Activated T-cell treated with anti-CD3 and anti-CD28 coated beads, Interleukin-2, amount 50 U/mL, for 72 hours (primary cell): ENCODE measurements around the gene CISH. TPM values are rescaled to one million over a fixed set of nuclear protein-coding genes. Genes with fewer than 3 reads are reported as not detected.

Source experiments
- ATAC-seq, 2 donors: fragments of 150-1000 bp; cut with Tn5 transposase; replicated peaks in 1 of 2; 2 replicates each; pipeline ENCODE4 v1.10.0; 2021; ENCODE audit warnings: moderate library complexity in 2 of 2, mild to moderate bottlenecking in 1 of 2
- DNase-seq, 2 donors: peaks; one replicate each; pipeline ENCODE4 v3.0.0; 2021 to 2022; ENCODE audit warnings: mixed read lengths in 1 of 2
- H3K27ac Mint-ChIP-seq: one replicate; pipeline ENCODE4 v1.8.0; 2022; ENCODE audit warnings: mild to moderate bottlenecking, moderate library complexity, mixed read lengths
- H3K27me3 Mint-ChIP-seq: one replicate; pipeline ENCODE4 v1.8.0; 2022; ENCODE audit warnings: low read depth, mixed read lengths
- H3K36me3 Mint-ChIP-seq, 2 donors: one replicate each; pipeline ENCODE4 v1.8.0; 2022; ENCODE audit warnings: mixed read lengths in 2 of 2, mild to moderate bottlenecking in 1 of 2; ENCODE audit not compliant: insufficient read depth in 2 of 2
- H3K4me1 Mint-ChIP-seq: one replicate; pipeline ENCODE4 v1.8.0; 2022; ENCODE audit warnings: low read depth, mixed read lengths
- H3K4me3 Mint-ChIP-seq, 2 donors: one replicate each; pipeline ENCODE4 v1.8.0; 2022; ENCODE audit warnings: mild to moderate bottlenecking in 2 of 2, mixed read lengths in 2 of 2, moderate library complexity in 2 of 2
- H3K9me3 Mint-ChIP-seq, 2 donors: one replicate each; pipeline ENCODE4 v1.8.0; 2022; ENCODE audit warnings: mixed read lengths in 2 of 2
- total RNA-seq, 2 donors: library from RNA; stranded (reverse); gene quantifications; one replicate each; pipeline ENCODE4 v1.2.3, GENCODE V29; 2022

The CISH gene
- total RNA-seq, 2 donors from 2014 or later, result 242 to 271 TPM

DNA sequence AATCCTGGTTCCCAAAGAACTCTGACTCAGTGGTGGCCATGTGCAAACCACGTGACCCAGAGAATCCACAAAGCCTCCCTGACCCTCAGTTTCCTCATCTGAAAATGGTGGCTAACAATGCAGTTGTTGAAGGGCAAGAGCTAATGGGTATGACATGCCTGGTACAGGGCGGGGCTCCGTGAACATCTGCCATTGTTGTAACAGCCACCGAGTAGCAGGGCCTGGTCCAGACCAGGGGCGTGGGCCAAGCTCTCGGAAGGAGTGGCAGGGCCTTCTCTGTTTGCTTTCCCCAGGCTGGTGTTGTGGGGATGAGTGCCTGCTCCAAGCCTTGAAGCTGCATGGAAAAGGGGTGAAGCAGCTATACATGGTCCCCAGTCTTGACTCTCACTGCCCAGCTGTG, 18.8 kb upstream of the CISH start:
- ATAC-seq, result no peak

DNA sequence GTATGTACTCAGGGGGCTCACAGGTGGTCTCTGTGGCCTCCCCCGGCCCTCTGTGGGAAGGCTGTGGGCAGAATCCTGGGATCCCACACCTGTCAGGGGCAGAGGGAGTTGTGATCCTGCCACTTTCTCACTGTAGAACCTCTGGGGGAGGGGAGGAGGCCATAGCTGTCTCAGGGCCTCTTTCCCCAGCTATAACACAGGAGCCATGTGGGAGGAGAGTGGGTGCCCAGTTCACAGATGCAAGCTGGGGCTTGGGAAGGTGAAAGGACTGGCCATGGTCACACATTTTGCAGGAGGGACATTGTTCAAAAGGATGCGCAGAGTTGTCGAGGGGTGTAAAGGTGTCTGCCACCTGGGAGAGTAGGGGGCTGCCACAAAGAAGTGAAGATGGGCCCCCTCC, 17.0 kb upstream of the CISH start:
- ATAC-seq (no peak), DNase-seq (no peak)
- H3K9me3 Mint-ChIP-seq, result no peaks in the 10 kb centered on the region
- H3K4me1 Mint-ChIP-seq, result peaks cover 99% of the 10 kb centered on the region
- peak overlapping the region; percentile 86 for H3K27ac Mint-ChIP-seq
- no peaks in the 10 kb centered on the region for H3K27me3 Mint-ChIP-seq
- peaks cover 3 to 23% of the 10 kb centered on the region in 2 donors for H3K36me3 Mint-ChIP-seq
- H3K4me3 Mint-ChIP-seq, result no peak overlapping the region

More for the DNA sequence above, 18.8 kb upstream of the CISH start:
- no peaks in the 10 kb centered on the region for H3K27me3 Mint-ChIP-seq
- peaks cover 2 to 20% of the 10 kb centered on the region in 2 donors for H3K36me3 Mint-ChIP-seq
- no peaks in the 10 kb centered on the region for H3K9me3 Mint-ChIP-seq
- peak overlapping the region in 1 of 2 donors; percentile 46 for H3K4me3 Mint-ChIP-seq
- H3K27ac Mint-ChIP-seq, result no peak overlapping the region
- DNase-seq, result no peak
- peaks cover 94% of the 10 kb centered on the region for H3K4me1 Mint-ChIP-seq

DNA sequence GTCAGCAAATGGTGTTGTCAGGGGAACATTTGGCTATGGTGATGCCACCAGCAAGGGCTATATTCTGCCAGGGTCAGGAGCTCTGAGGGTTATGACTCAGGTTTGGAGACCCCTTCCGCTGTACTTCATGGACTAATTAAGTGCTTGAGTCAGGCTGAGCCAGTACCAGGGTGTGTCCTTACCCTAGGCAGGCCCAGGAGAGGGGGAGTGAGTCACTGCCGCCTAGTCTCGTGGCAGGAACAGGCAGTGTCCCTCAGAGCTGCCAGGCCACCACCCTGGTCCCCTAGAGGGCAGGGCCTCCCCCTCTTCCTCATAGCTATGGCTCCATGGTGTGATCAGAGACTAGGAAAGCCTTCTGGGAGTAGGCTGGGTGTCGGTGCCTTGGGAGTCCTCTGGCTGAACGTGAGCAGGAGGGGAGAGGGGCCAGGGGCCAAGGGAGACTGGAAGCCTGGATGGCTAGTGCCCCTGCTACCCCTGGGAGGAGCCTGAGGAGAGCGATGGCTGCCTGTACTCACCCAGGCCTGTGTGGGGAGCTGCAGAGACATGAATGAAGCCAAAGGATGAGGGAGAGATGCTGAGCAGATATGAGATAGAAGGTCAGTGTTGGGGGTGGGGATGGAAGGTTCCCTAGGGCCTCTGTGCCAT, 16.0 kb upstream of the CISH start:
- H3K27me3 Mint-ChIP-seq, result no peaks in the 10 kb centered on the region
- peak in 1 of 2 donors; percentile 24 for DNase-seq
- no peaks in the 10 kb centered on the region for H3K9me3 Mint-ChIP-seq
- ATAC-seq, result peak; percentile 21 to 50
- peaks cover 99% of the 10 kb centered on the region for H3K4me1 Mint-ChIP-seq
- peaks cover 3 to 23% of the 10 kb centered on the region in 2 donors for H3K36me3 Mint-ChIP-seq
- H3K4me3 Mint-ChIP-seq, result peak overlapping the region; percentile 45 to 58
- H3K27ac Mint-ChIP-seq, result peak overlapping the region; percentile 1

DNA sequence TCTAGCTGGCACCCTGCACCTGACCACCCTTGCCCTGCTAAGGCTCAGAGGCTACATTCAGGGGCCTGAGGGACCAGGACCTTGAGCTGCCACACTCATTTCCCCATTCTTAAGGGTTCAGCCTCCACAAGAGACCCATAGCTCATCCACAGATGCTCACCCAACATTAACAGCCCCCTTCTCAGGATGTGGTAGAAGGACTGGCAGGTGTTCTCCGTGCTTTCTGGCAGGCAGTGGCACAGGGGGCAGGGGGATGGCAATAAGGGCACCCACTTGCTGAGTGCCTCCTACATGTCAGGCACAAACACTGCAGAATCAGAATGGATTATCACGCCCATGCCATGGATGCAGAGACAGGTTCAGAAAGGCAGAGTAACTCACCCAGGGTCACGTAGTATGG, 14.8 kb upstream of the CISH start:
- Mint-ChIP-seq H3K27me3 (no peaks in the 10 kb centered on the region), H3K4me1 (peaks cover 94% of the 10 kb centered on the region), H3K4me3 (no peak overlapping the region), H3K36me3 (peaks cover 3 to 22% of the 10 kb centered on the region in 2 donors), H3K9me3 (no peaks in the 10 kb centered on the region), H3K27ac (peak overlapping the region; percentile 1)
- no peak for DNase-seq
- ATAC-seq, result no peak

DNA sequence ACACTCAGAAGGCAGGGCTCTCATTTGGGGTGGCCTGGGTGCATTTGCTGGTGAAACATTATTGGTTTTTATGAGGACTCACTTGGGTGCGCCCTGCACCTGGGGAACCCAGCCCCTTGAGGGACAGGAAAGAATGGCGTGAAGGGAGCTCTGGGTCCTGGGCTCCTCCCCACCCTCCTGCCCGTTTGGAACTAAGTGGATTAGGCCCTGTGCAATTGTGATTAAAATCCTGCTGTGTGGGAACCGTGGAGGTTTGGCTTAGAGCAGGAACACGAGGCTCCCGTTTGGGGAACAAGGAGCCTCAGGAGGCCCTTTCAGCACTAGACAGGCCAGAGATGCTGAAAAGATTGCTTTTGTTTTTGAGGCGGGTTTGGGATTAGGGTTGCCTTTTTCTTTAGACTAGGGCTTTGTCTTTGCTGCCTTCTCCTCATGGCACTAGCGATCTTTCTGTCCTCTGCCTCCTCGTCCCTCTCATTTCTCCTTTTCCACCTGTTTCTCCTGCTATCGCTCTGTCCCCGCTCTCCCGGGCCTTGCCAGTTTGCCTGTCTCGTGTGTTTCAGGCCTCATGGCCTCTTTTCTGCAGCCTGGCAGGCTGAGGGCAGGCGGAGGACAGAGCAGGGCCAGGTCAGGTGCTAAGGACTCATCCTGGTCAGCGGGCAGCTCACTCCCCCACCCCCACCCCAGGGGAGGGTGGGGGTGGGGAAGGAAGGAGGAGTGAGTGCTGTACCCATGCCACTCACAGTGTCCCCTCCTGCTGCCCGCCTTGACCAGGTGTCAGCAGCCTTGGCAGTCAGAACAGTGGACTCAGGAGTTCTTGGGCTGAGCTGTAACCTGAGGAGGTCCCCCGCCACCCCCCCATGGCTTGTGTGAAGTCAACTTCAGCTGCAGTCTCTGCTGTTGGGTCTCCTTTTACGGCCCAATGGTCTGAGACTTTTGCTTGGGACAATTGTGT, 13.9 kb upstream of the CISH start:
- DNase-seq, result no peak
- Mint-ChIP-seq H3K4me1 (peaks cover 92% of the 10 kb centered on the region), H3K27me3 (no peaks in the 10 kb centered on the region), H3K9me3 (no peaks in the 10 kb centered on the region), H3K36me3 (peaks cover 3 to 16% of the 10 kb centered on the region in 2 donors), H3K4me3 (peak overlapping the region; percentile 70 to 75), H3K27ac (peak overlapping the region; percentile 32)
- no peak for ATAC-seq

DNA sequence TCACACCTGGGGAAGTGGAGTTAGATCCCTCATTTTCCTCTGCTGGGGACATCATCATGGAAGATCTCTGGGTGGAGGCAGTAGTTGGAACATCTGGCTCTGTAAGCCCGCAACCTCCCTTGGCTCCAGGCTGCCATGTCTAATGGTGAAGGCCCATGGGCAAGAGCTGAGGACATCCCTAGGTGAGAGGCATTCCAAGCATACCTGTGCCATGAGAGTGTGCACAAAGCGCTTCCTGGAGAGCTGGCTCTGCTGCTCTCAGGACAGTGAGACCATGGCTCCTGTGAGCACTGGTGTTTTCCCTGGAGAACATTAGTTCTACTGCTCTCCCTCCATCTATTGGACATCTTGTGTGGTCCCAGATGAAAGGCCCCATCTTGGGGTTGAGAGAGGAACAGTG, 13.1 kb upstream of the CISH start:
- H3K27me3 Mint-ChIP-seq, result no peaks in the 10 kb centered on the region
- peak overlapping the region; percentile 70 to 75 for H3K4me3 Mint-ChIP-seq
- H3K36me3 Mint-ChIP-seq, result peaks cover 3 to 16% of the 10 kb centered on the region in 2 donors
- H3K9me3 Mint-ChIP-seq, result no peaks in the 10 kb centered on the region
- DNase-seq (no peak), ATAC-seq (no peak)
- peaks cover 92% of the 10 kb centered on the region for H3K4me1 Mint-ChIP-seq
- H3K27ac Mint-ChIP-seq, result peak overlapping the region; percentile 83

DNA sequence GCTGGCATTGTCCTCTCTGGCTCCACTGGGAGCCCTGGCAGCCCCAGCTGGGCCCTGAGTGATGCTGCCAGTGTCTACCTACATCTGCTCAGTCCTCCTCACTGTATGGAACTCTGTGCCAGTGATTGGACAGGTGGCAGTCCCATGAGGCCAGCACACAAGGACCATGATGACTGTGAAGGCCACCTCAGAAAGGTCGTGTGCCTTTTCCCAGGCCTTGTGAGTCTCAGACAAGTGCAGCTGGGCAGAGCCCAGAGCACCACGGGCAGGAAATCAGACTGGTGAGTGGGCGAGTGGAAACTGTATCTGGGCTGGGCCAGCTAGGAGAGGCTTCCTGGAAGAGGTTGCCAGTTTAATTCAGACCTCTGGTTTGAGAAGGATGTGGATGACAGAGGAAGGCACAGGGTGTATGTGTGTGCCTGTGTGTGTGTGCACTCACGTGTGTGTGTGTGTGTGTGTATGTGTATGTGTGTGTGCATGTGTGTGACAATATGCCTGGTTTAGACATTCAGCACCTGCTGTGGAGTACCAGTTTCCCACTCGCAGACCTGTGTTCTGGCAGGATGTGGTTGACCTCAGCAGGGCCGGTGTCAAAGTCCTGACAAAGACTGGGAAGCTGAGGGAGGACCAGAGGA, 12.4 kb upstream of the CISH start:
- peak; percentile 81 to 84 for ATAC-seq
- Mint-ChIP-seq H3K27me3 (no peaks in the 10 kb centered on the region), H3K27ac (peak overlapping the region; percentile 83), H3K4me3 (peak overlapping the region; percentile 70 to 75), H3K9me3 (no peaks in the 10 kb centered on the region), H3K36me3 (peaks cover 3 to 18% of the 10 kb centered on the region in 2 donors), H3K4me1 (peaks cover 92% of the 10 kb centered on the region)
- peak; percentile 65 to 67 for DNase-seq

DNA sequence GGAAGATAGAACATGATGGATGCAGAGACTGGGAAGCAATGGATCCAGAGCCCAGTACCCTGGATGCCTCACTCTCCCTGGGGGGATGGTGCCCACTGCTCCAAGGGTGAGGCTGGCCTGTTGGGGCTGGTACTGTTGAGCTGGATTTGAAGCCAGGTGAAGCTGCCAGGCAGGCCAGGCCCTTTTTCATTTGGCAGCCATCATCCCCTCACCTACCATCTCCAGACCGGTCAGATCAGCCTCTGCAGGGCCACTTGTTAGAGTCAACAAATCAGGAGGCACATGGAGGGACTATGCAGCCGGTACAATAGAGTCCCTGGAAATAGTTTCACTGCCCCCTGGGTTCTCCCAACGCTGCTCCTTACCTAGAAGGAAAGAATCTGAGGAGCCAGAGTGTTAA, 11.3 kb upstream of the CISH start:
- Mint-ChIP-seq H3K4me3 (peak overlapping the region; percentile 9 to 29), H3K27me3 (no peaks in the 10 kb centered on the region), H3K27ac (peak overlapping the region; percentile 83), H3K9me3 (no peaks in the 10 kb centered on the region), H3K4me1 (peaks cover 92% of the 10 kb centered on the region), H3K36me3 (peaks cover 3 to 19% of the 10 kb centered on the region in 2 donors)
- DNase-seq (no peak), ATAC-seq (no peak)

DNA sequence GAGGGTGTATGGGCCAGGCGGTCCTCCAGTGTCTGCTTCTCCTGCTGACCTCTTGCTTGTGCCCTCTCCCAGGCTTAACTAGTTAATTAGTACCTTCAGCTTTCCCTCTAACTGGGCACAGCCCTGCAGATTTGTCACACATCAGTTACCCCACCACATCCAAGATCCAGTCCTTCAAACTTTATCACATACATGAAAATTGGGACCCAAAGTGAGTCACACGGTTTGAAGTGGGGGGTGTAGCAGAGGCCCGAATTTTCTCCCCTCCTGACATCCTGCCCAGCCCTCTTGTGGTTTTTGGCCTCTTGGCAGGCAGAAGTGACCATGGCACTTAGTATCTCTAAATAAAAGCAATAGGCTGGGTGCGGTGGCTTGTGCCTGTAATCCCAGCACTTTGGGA, 9.2 kb upstream of the CISH start:
- Mint-ChIP-seq H3K9me3 (no peaks in the 10 kb centered on the region), H3K4me3 (peak overlapping the region; percentile 97 to 100), H3K4me1 (peaks cover 82% of the 10 kb centered on the region), H3K36me3 (peaks cover 3 to 15% of the 10 kb centered on the region in 2 donors), H3K27ac (peak overlapping the region; percentile 79), H3K27me3 (no peaks in the 10 kb centered on the region)
- DNase-seq (no peak), ATAC-seq (no peak)

DNA sequence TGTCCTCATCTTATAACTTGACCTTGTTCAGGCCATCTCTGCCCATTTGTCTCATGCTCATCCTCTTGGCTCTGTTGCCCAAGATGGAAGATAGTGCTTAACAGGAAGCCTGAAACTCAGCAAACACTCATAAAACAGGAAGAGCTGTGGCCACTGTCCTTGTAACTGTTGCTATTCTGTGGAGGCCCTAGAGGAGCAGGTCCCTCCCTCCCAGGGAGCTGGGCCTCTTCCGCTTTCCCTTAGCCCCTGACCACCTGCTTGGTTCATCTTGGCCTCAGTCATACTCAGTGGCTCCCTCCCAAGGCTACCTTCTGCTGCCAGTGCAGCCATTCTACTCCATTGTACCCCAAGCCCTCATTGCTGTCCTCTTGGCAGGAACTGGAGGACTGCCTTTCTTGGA, 8.8 kb upstream of the CISH start:
- peak in 1 of 2 donors; percentile 18 for DNase-seq
- Mint-ChIP-seq H3K4me1 (peaks cover 82% of the 10 kb centered on the region), H3K27ac (peak overlapping the region; percentile 79), H3K9me3 (no peaks in the 10 kb centered on the region), H3K27me3 (no peaks in the 10 kb centered on the region), H3K4me3 (peak overlapping the region; percentile 97 to 100), H3K36me3 (peaks cover 3 to 17% of the 10 kb centered on the region in 2 donors)
- ATAC-seq, result no peak

DNA sequence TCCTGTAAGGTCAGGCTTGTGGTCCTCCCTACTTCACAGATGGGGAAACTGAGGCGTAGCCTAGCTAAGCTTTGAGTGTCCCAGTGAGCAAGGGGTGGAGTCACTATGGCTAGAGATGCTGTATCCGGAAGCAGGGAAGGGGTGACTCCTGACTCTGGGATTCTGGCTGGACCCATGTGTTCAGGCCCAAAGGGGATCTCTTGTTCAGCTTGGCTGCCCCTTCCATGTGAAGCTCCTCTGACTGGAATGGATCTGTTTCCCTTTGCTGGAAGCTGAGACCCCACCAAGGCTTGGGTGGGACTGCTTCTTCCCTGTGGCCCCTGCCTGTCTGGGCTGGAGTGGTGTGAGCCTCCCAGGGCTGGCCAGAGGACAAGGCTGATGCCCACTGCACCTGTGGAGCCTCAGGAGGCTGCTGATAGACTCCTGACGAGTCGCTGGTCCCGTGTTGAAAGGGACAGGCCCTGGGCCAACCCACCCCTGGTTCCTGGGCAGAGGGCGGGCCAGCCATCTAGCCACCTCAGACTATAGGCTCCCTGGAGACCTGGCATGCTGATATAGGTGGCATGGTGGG, 6.4 kb upstream of the CISH start:
- Mint-ChIP-seq H3K4me1 (peaks cover 77% of the 10 kb centered on the region), H3K4me3 (peak overlapping the region; percentile 97 to 100), H3K27ac (peak overlapping the region; percentile 76), H3K9me3 (no peaks in the 10 kb centered on the region), H3K36me3 (peaks cover 7 to 18% of the 10 kb centered on the region in 2 donors), H3K27me3 (no peaks in the 10 kb centered on the region)
- ATAC-seq (no peak), DNase-seq (peak in 1 of 2 donors; percentile 36)

DNA sequence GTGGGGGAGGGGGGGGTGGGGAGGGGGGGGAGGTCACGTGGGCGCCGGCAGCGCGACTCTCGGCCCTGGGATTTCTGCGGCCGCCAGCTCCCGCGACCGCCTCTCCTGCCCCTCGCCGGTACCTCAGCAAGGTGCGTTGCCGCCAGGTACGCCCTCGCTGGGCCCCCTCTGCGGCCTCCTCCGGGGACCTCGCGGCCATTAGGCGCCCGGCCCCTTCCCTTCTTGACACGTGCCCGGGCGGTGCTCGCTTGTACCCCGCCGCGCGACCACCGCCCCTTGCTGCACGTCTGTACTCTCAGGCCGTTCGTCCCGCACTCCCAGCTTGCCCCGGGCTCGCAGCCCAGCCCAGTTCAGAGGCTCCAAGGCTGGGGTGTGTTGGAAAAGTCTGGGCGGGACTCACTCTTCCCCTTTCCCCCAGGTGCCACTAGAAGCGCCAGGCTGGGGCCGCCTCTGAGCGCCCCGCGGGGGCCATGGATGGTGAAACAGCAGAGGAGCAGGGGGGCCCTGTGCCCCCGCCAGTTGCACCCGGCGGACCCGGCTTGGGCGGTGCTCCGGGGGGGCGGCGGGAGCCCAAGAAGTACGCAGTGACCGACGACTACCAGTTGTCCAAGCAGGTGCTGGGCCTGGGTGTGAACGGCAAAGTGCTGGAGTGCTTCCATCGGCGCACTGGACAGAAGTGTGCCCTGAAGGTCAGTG, 5.7 kb upstream of the CISH start, which contains the start of gene MAPKAPK3:
TSS of gene MAPKAPK3 (plus strand) at position 56 of the 696 bp plus-strand sequence. CDS start at position 471, 415 bp downstream.
- DNase-seq, result peak; percentile 46
- H3K27ac Mint-ChIP-seq, result peak within 1 kb of the TSS; percentile 93
- no peaks in the 10 kb centered on the region for H3K27me3 Mint-ChIP-seq
- peak; percentile 0 to 3 for ATAC-seq
- H3K4me3 Mint-ChIP-seq, result peak within 1 kb of the TSS; percentile 97 to 100
- H3K9me3 Mint-ChIP-seq, result no peaks in the 10 kb centered on the region
- H3K4me1 Mint-ChIP-seq, result peaks cover 69% of the 10 kb centered on the region
- peaks cover 9 to 21% of the 10 kb centered on the region in 2 donors for H3K36me3 Mint-ChIP-seq
